ENCODE measurements around the gene TMEM41B.
"Not testable (repeated sequence)": the region's sequence is repeated elsewhere in the genome, so short reads cannot be mapped to it uniquely, and the experiment has no call there.

The TMEM41B gene

DNA sequence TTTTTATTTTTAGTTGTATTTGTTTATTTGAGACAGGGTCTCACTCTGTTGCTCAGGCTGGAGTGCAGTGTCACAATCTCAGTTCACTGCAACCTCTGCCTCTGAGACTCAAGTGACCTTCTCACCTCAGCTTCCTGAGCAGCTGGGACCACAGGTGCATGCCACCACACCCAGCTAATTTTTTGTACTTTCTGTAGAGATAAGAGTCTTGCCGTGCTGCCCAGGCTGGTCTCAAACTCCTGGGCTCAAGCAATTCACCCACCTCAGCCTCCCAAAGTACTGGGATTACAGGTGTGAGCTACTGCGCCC, 53.6 kb downstream of the TMEM41B start:
- DNase-seq (ENCODE audit: low read depth in 3 of 3) = not testable (repeated sequence)

GRCh38 chr11:9259981-9260837, 54.2 kb downstream of the TMEM41B start:
- no peak for DNase-seq (ENCODE audit: low read depth in 3 of 3)

DNA sequence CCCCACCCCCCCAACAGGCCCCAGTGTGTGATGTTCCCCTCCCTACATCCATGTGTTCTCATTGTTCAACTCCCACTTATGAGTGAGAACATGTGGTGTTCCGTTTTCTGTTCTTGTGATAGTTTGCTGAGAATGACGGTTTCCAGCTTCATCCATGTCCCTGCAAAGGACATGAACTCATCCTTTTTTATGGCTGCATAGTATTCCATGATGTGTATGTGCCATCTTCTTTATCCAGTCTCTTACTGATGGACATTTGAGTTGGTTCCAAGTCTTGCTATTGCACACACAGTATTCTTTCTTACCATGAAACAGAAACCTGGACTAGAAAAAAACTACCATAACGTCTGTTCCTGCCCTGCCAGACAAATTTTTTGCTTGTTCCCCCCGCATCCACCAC, 56.1 kb downstream of the TMEM41B start:
- DNase-seq (ENCODE audit: low read depth in 3 of 3) = not testable (repeated sequence)

- no peak for DNase-seq (ENCODE audit: low read depth in 3 of 3)
Measured at GRCh38 chr11:9254416-9254815, 60.0 kb downstream of the TMEM41B start.

DNA sequence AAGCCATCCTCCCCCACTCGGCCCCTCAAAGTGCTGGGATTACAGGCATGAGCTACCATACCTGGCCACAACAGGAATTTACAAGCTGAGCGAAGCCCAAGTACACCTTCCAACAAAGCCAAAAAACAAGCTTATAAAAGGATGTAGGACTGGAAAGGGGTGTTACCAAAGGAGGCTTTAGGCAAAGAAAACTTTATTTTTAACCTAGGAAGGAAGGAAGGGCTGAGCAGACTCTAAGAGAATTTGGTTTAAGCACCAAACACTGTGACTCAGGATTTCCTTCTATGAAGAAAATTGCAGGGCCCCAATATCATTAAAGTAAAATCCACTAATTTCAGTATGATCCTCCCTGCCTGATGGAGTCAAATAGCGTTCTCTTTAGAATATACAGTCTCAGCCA, 61.3 kb downstream of the TMEM41B start:
- no peak for DNase-seq (ENCODE audit: low read depth in 3 of 3)

- no peak for DNase-seq (ENCODE audit: low read depth in 3 of 3)
Measured at GRCh38 chr11:9251311-9251710, 63.1 kb downstream of the TMEM41B start.

DNA sequence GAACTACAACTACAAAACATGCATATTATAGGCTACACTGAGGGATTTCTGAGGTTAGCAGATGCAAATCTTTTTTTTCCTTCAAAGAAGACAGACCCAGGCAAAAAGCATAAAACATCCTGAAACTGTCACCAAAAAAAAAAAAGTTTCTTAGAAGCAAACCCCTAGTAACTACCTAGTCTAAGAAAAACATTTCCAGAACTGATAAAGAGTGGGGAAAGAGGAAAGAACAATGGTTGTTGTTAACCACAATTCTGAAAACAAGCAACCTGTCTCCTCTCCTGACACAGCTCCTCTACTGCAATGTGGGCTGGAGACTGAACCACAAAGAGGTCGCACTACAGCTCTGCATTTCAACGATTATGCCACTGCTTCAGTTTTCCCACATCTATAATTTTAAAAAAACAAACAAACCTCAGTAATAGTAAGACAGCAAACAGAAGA, 64.2 kb downstream of the TMEM41B start:
- peak in 1 of 3 donors; percentile 19 for DNase-seq (ENCODE audit: low read depth in 3 of 3)

DNA sequence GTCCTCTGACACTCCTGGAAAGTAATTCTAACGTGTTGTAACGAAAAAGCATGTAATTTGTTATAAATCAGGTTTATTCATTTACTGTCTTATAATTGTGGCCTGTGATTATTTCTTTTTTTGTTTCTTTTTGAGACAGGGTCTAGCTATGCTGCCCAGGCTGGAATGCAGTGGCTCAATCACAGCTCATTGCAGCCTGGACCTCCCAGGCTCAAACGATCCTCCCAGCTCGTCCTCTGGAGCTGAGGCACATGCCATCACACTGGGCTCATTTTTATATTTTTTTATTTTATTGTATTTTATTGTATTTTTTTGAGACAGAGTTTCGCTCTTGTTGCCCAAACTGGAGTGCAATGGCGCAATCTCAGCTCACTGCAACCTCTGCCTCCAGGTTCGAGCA, 65.1 kb downstream of the TMEM41B start:
- DNase-seq (ENCODE audit: low read depth in 3 of 3) = no peak

GRCh38 chr11:9247863-9248262, 66.5 kb downstream of the TMEM41B start:
- DNase-seq (ENCODE audit: low read depth in 3 of 3) = no peak

DNA sequence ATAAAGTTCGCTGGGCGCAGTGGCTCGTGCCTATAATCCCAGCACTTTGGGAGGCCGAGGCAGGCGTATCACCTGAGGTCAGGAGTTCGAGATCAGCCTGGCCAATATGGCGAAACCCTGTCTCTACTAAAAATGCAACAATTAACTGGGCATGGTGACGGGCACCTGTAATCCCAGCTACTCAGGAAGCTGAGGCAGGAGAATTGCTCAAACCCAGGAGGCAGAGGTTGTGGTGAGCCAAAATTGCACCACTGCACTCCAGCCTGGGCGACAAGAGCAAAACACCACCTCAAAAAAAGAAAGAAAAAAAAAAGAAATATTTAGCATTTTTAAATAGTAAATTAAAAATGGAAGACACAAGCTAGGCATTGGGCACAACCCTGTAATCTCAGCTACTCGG, 78.2 kb downstream of the TMEM41B start:
- DNase-seq (ENCODE audit: low read depth in 3 of 3) = not testable (repeated sequence)

DNA sequence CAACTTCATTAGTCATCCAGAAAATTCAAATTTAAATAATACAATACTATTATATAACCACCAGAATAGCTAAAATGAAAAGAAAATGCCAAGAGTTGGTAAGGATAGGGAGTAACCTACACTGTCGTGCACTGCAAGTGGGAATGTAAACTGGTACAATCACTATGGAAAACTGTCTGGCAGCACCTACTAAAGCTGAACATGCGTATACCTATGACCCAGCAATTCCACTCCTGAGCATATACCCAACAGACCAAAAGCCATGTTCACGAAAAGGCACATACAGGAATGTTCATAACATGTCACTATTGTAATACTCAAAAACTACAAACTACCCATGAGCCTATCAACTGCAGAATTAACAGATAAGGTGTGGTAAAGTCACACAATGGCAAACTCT, 81.9 kb downstream of the TMEM41B start:
- DNase-seq (ENCODE audit: low read depth in 3 of 3) = no peak

- no peak for DNase-seq (ENCODE audit: low read depth in 3 of 3)
Measured at GRCh38 chr11:9231848-9232177, 82.6 kb downstream of the TMEM41B start.

Measured in stimulated activated CD4-positive, alpha-beta T cell treated with anti-CD3 and anti-CD28 coated beads, TNF-alpha, amount 100 ng/mL, for 48 hours (primary cell).